DMS153 treated with DMSO at 0.1 percent for 48 hours (cell line): ENCODE measurements around the gene ADAMTS1.
"Not testable (repeated sequence)": the region's sequence is repeated elsewhere in the genome, so short reads cannot be mapped to it uniquely, and the experiment has no call there.

Experiments
- DNase-seq: peaks from one replicate; lab custom pipeline; 2025; ENCODE audit not compliant: unreplicated experiment; lab: John Stamatoyannopoulos, UW

ADAMTS1 gene

GRCh38 chr21:26845066-26845758 lies at the start of gene ADAMTS1:
Gene ADAMTS1 (minus strand): TSS chr21:26845409. CDS start chr21:26844954, 455 bp downstream.
- no peak for DNase-seq

- DNase-seq = no peak
Measured at GRCh38 chr21:26892151-26892550, 46.9 kb upstream of the ADAMTS1 start.

- DNase-seq = no peak
Measured at GRCh38 chr21:26888931-26889330, 43.7 kb upstream of the ADAMTS1 start.

- DNase-seq = no peak
Measured at GRCh38 chr21:26888256-26888655, 43.0 kb upstream of the ADAMTS1 start.

- DNase-seq = no peak
Measured at GRCh38 chr21:26887251-26887650, 42.0 kb upstream of the ADAMTS1 start.

GRCh38 chr21:26884436-26884835 lies 39.2 kb upstream of the ADAMTS1 start:
- DNase-seq = no peak

DNA sequence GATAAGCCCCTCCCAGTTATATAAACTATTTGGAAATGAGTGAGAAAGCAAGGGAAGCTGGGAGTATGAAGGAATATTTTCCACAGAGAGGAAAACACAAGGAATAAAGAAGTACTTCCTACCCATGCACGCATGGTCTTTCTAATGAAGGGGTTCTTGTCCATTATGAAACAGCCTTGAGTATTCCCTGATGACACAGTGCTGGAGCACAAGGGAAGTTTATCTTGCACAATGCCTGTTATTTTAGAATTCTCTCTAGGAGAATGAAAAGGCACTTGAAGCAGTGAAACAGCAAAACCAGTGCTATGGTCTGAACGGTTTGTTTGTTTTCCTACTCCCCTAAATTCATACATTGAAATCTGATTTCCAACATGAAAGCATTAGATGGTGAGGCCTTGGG lies 38.6 kb upstream of the ADAMTS1 start:
- no peak for DNase-seq

GRCh38 chr21:26881504-26882228 lies 36.5 kb upstream of the ADAMTS1 start:
- no peak for DNase-seq

- no peak for DNase-seq
Measured at GRCh38 chr21:26877018-26877417, 31.8 kb upstream of the ADAMTS1 start.

DNA sequence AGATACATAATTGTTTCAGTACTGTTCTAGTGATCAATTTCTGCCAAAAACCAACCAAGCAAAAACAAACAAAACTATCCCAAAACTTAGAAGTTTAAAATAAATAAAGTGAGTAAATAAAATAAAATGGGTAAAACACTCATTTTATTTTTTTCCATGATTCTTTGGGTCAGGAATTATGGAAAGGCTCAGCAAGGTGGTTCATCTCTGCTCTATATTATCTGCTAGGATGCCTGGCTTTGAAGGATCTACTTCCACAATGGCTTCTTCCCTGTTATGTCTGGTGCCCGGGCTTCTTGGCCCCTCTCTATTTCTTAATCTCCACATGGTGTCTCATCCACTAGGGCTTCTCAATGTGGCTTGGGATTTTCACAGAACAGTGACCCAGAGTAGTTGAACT lies 29.1 kb upstream of the ADAMTS1 start:
- no peak for DNase-seq

DNA sequence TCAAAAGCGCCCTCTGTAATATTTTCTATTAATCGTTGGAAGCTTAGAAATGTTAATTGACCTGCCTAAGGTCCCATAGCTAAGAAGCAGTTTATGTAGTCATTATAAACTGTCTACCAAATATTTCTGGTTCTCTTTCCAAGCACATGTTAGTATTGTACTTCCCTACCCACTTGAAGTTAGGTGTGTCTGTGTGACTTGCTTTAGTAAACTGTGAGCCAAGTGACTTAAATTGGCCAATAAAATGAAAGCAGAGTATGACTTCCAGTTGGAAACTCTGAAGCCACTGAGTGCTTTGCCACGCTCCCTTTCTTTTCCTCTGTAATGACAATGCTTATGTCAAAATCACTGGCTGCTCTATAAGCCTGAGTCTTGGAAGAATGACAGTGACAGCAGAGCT lies 20.6 kb upstream of the ADAMTS1 start:
- no peak for DNase-seq

GRCh38 chr21:26856871-26857350 lies 11.7 kb upstream of the ADAMTS1 start:
- not testable (repeated sequence) for DNase-seq

DNA sequence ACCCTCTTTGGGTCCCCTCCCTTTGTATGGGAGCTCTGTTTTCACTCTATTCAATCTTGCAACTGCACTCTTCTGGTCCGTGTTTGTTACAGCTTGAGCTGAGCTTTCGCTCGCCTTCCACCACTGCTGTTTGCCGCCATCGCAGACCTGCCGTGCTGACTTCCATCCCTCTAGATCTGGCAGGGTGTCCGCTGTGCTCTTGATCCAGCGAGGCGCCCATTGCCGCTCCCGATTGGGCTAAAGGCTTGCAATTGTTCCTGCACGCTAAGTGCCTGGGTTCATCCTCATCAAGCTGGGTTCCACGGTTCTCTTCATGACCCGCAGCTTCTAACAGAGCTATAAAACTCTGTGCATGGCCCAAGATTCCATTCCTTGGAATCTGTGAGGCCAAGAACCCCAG lies 9.5 kb upstream of the ADAMTS1 start:
- DNase-seq = not testable (repeated sequence)

- DNase-seq = no peak
Measured at GRCh38 chr21:26852423-26852822, 7.2 kb upstream of the ADAMTS1 start.

GRCh38 chr21:26851109-26851944 lies 6.1 kb upstream of the ADAMTS1 start:
- DNase-seq = no peak

DNA sequence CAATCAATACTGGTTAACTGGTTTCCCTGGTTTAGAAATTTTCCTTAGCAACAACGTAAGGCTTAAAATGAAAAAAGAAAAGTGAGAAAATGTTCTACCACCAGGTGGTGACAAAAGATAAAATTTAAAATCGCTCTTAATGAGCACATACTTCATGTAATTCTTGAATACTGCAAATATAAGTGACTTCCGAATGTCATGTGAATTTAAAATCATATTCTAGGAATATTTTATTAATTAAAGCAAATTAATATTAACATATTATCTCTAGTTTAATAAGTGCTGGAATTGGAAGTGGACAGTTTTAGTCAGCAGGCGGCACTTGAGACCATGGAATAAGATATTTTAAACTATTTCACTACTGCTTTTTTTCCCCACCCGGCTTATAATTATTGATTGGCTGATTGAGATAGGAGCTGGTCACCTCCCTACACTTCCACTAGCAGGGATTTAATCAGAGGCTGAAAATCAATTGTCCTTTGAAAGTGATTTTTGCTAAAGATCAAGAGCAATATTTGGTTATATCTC lies 5.0 kb upstream of the ADAMTS1 start:
- DNase-seq = peak; percentile 49

GRCh38 chr21:26849428-26850115 lies 4.4 kb upstream of the ADAMTS1 start:
- peak; percentile 8 for DNase-seq

GRCh38 chr21:26847921-26848320 lies 2.7 kb upstream of the ADAMTS1 start:
- DNase-seq = no peak

- DNase-seq = no peak
Measured at GRCh38 chr21:26847002-26847401, 1.8 kb upstream of the ADAMTS1 start.

DNA sequence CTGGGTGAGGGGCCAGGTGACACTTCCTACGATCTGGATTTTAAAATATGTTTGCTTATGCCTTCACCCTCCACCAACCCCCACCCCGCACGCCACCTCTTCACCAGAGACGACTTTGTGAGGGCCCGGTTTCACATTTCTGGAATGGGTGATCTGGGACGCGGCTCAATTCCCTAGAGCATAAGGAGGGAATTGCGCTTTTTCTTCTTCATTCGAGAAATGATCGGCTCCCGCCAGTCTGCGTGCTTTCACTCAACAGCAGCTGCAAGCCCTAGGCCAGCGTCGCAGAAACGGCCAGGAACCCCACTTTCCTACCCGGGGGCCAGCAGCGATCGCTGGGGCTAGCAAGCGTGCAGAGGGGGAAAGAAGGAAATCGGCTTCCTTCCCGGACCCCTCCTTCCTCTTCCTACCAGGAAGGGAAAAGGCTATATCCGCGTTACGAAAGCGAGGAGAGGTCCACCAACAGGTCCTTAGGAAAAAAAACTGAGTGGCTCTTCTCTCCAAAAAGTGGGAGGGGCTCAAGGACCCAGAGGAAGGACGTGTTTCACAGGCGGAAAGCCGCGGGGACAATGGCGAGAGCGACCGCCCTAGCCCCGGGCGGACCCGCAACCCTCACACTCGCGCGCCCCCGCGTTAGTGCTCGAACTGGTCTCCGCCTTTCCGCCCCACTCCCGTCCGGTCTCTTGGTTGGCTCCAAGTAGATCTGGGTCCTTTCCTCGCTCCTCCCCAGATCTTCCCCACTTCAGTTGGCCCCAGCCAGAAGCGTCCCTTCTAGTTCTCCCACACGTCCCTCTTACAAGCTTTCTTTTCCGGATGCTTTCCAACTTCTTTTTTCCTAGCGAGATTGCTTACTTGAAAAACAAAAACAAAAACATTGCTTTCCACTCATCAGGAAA lies 1.1 kb upstream of the ADAMTS1 start:
- no peak for DNase-seq
